Fibroblast of peridontal ligament (primary cell): ENCODE measurements around the gene PCNT.

Experiments used
- DNase-seq: peaks from one replicate; pipeline ENCODE4 v3.0.0-alpha.2; 2010; ENCODE audit errors: extremely low read depth

PCNT gene

GRCh38 chr21:46323710-46324389 is at the start of gene PCNT, which contains the start of gene C21orf58:
Gene PCNT (plus strand): TSS chr21:46324156. CDS start chr21:46324229, 73 bp downstream.
Gene C21orf58 (minus strand): TSS chr21:46323870. CDS start chr21:46322738, 1,132 bp downstream.
- peak; percentile 96 for DNase-seq

GRCh38 chr21:46274797-46275390 is 49.1 kb upstream of the PCNT start:
- DNase-seq: no peak

- DNase-seq: no peak
Observed at GRCh38 chr21:46284077-46284644, 39.8 kb upstream of the PCNT start.

GRCh38 chr21:46284733-46285132 is 39.2 kb upstream of the PCNT start:
- no peak for DNase-seq

- DNase-seq: no peak
Observed at GRCh38 chr21:46285206-46285661, 38.7 kb upstream of the PCNT start, which contains the start of gene MCM3AP. Gene MCM3AP (minus strand): TSS chr21:46285611. CDS start chr21:46285286, 325 bp downstream.

- DNase-seq: peak; percentile 88
Observed at GRCh38 chr21:46285761-46286647, 38.0 kb upstream of the PCNT start, which contains the start of gene YBEY. Gene YBEY (plus strand): TSS chr21:46286342. CDS start chr21:46286914, 572 bp downstream.

- DNase-seq: peak; percentile 69
Observed at GRCh38 chr21:46286648-46287002, 37.3 kb upstream of the PCNT start.

GRCh38 chr21:46287541-46287940 is 36.4 kb upstream of the PCNT start:
- DNase-seq: no peak

- no peak for DNase-seq
Observed at GRCh38 chr21:46289655-46290179, 34.2 kb upstream of the PCNT start.

- DNase-seq: no peak
Observed at GRCh38 chr21:46291561-46291960, 32.4 kb upstream of the PCNT start.

GRCh38 chr21:46294647-46295176 is 29.2 kb upstream of the PCNT start:
- peak; percentile 47 for DNase-seq

GRCh38 chr21:46295177-46295770 is 28.7 kb upstream of the PCNT start:
- DNase-seq: peak; percentile 40

- DNase-seq: peak; percentile 46
Observed at GRCh38 chr21:46295996-46296752, 27.8 kb upstream of the PCNT start.

GRCh38 chr21:46297338-46298271 is 26.4 kb upstream of the PCNT start:
- DNase-seq: no peak

GRCh38 chr21:46299167-46299566 is 24.8 kb upstream of the PCNT start:
- no peak for DNase-seq

GRCh38 chr21:46301759-46302158 is 22.2 kb upstream of the PCNT start:
- DNase-seq: no peak

GRCh38 chr21:46304437-46304836 is 19.5 kb upstream of the PCNT start:
- DNase-seq: no peak

- DNase-seq: no peak
Observed at GRCh38 chr21:46304955-46305354, 19.0 kb upstream of the PCNT start.

- DNase-seq: no peak
Observed at GRCh38 chr21:46307625-46308024, 16.3 kb upstream of the PCNT start.
